Midbrain (tissue), 1 donor: Measurements from ENCODE around the gene NFKB2.

Experiments
- DNase-seq: peaks from one replicate; lab custom pipeline; 2025; lab: John Stamatoyannopoulos, UW

Gene NFKB2

GRCh38 chr10:102451105-102451969, 55.8 kb downstream of the NFKB2 start, which contains the start of gene C10orf95:
TSS of gene C10orf95 (minus strand) at chr10:102451543. CDS start at chr10:102451093, 450 bp downstream.
- DNase-seq, result no peak
